GM19238 (cell line): Measurements from ENCODE around the gene BORCS5.
"Not testable (repeated sequence)": the region's sequence is repeated elsewhere in the genome, so short reads cannot be mapped to it uniquely, and the experiment has no call there.

Experiments
- DNase-seq: peaks from one replicate; pipeline ENCODE4 v3.0.0; 2011; ENCODE audit warnings: low spot score; ENCODE audit not compliant: insufficient read length

The BORCS5 gene

DNA sequence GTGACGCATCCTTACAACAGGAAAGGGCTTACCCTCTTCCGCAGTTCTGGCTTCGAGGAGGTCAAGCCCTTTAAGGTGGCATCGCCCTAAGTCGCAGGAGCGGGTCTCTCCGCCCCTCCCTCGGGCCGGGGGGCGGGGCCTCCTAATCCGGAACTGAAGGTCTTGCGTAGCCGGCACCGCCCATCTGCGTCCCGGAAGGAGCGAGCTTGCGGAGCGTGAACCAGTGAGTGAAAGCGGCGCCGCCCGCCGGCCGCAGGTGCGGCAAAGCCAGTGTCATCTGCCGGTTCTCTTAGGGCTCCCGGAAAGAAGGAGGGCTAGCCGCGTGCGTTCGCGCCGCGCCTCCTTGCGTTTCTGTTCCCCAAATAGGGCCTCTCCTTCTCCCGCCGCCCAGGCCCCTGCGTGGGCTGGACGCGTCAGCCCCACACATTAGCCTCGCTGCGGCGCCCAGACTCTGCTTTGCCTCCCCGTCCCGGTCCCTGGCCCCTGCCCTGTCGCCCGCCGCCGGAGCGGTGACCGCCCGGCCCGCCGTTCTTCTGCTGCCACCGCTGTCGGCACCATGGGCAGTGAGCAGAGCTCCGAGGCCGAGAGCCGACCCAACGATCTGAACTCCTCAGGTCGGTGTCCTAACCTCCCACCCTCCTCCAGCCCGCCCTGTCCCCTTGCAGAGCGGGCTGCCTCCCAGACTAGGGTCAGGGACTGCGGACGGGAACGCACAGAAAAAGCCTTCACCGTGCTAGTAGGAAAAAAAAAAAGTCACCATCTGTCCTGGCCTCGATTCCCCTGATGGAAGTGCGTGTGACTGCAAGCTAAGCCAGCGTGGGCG, at the start of gene BORCS5:
TSS of gene BORCS5 (plus strand) at position 183 of the 823 bp plus-strand sequence. CDS start at position 557, 374 bp downstream.
- peak; percentile 85 for DNase-seq

DNA sequence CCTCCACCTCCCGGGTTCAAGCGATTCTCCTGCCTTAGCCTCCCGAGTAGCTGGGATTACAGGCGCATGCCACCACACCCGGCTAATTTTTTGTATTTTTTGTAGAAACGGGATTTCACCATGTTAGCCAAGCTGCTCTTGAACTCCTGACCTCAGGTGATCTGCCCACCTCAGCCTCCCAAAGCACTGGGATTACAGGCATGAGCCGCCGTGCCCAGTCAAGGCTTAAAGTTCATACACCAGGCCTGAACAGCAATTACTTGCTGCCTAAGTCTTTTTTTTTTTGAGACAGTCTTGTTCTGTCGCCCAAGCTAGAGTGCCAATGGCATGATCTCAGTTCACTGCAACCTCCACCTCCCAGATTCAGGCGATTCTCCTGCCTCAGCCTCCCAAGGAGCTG, 46.2 kb upstream of the BORCS5 start:
- not testable (repeated sequence) for DNase-seq

DNA sequence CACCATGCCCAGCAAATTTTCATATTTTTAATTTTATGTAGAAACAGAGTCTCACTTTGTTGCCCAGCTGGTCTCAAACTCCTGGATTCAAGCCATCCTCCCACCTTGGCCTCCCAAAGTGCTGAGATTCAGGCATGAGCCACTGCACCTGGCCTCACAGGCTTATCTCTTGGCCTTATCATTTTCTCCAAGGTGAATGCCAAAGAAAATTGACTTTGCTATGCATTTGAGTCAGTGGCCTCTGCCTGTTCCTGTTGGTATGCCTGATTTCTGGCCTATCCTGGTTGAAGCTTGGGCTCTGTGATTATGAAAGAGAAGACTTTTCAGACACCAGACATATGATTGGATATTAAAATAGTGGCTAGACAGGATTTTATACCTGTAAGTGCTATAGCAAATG, 41.0 kb upstream of the BORCS5 start:
- no peak for DNase-seq

DNA sequence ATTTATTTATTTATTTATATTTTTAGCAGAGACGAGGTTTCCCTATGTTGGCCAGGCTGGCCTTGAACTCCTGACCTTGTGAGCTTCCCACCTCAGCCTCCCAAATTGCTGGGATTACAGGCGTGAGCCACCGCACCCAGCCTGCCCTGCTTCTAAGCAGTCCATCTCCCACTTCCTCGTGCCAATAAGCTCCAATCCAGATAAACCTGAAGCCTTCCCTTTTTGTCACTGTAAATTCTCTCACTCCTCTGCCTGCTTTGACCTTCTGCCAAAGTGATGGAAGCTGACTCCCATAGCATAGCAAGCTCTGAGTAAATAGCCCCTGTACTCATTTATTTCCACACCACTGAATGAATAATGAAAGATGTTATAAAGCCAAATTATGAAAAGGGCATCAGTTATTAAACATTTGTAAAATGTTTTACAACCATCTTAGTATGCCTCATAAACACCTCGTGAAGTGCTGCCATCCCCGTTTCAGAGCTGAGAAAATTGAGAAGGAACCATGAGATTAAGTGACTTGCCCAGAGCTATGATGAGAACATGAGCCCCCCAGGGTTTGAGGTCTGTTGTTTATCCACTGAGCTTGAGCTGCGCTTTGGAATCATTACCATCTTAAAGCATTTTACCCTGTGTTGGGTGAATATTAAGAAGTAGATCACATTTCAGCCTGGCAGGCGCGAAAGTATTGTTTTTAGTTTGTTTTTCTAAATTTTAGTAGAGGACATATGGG, 37.3 kb upstream of the BORCS5 start:
- no peak for DNase-seq

DNA sequence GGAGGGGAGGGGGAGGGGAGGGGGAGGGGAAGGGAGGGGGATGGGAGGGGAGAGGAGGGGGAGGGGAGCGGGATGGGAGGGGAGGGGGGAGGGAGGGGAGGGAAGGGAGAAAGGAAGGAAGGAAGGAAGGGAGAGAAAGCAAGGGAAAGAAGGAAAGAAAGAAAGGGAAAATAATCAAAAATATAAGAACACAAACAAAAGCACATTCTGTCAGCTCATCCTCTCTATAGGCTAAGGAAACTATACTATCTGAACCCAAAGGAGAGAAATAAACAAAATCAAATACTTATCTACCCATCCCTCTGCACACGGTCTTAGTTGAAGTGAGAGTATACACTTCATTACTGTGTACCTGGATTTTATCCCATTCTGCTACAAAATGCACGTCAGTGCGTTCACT, 33.8 kb upstream of the BORCS5 start:
- DNase-seq = no peak

DNA sequence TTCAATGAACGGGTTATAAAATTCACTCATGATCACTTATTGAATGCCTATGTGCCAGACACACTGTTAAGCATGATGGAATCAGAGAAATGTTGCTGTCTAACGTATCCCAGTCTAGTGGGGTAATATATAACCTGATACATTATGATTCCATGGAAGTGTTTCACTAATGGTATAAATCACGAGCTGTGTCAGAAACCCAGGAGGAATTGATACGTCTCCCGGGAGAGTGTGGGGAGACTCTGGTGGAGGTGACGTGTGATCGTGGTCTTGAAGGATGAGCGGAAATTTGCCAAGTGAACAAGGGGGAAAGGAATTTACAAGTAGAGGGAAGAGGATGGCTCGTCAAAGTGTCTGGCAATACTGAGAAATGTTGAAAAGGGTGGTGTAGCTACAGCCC, 33.3 kb upstream of the BORCS5 start:
- no peak for DNase-seq

DNA sequence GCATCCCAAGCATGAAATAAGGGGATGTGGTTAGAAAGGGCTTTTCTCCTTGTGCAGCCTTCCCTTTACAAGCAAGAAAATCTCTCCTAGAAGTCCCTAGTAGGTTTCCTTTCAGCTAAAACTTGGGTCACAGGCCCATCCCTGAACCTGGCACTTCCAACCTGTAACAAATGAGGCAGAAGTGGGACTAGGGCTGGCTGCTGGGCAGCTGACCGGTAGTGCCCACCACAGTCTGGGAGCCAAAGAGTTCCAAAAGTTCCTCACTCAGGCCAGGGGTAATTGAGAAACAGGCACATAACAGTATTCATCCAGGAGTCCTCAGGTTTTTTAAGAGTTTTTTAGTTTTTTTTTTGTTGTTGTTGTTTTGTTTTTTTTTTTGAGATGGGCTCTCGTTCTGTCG, 30.6 kb upstream of the BORCS5 start:
- DNase-seq = no peak

DNA sequence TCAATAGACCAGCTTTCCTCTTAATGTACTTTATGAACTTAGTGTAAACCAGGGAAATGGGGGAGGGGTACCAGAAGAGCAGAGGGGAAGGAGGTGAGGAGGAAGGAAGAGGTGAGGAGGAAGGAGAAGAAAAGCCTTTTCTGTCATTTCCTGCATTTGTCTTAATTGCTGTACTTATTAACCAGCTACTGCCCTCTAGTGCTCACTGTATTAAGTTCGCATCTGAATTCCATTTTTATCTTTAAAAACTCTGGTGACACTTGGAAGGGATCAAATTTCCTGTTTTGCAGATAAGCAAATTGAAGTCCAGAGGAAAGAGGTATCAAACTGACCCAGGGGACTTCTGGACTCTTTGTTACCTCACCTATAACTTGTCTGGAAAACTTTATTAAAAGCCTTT, 29.1 kb upstream of the BORCS5 start:
- DNase-seq = peak; percentile 17

DNA sequence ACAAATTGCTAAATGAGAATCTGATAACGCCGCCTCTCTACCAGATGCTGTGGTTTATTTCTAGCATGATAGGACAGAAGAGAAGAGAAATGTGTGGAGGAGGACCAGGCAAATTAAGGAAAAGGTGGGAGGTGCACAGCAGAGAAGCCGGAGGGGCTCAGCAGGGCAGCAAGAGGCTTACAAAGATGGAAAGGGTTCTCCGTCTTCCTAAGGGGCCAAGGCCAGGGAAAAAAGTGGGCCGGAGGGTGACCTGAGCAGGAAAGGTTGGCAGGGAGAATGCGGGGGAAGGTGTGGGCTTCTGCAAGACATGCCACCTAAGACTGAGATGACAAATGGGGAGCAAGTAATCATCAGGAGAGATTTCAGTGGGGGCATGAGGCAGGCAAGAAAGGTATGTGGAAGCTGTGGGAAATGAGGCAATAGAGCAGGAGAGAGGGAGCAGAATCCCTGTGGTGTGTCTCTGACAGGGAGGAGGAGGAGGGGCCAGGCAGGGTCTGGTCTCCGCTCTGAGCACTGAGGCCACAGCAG, 25.6 kb upstream of the BORCS5 start:
- DNase-seq = no peak

DNA sequence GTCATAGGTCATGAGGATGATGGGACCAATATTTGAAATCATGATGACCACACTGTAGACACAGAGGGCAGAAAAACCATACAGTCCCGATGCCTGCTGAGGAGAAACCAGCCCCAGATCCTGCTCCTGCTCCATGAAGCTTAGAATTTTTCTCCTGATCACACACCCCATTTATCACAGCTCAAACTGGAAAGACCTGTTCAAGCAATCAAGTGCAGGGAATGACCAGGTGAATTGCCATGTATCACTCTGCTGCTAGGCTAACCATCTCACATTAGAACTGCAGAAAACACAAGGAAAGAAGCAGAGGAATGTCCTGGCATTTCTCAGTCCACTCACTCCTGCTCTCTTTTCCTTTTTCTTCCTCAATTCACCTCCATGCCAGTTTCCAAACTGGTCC, 25.0 kb upstream of the BORCS5 start:
- DNase-seq = no peak

DNA sequence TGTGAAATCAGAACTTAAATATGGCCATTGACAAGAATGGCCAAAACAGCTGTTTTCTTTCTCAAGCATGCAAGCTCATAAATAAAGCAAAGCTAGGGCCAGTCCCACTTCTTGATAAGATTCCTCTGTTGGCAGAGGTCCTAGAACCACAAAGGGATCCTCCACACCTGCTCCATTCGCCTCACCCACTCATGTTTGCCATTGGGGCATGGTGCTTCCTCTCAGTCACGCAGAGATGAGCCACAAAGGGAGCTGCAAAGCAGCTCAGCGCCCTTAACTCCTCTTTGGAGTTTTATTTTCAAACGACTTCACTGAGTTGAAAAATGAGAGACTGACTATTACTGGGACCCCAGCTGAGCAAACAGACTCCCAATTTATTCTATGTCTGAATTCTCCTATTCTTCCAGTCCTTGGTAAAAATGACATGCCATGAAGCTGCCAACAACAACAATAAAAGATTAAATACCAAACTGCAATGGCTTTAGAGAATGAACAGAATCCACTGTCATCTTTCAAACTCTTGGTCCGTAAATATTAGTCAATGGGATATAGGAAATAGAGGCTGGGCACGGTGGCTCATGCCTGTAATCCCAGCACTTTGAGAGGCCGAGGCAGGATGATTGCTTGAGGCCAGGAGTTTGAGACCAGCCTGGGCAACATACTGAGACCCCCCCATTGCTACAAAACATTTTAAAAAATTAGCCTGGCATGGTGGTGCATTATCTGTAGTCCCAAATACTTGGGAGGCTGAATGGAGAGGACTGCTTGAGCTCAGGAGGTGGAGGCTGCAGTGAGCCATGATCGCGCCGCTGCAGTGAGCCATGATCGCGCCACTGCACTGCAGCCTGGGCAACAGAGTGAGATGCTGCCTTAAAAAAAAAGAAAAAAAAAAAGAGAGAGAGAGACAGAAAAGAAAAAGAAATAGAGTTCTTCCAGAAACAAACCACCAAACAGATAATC, 23.2 kb upstream of the BORCS5 start:
- no peak for DNase-seq

DNA sequence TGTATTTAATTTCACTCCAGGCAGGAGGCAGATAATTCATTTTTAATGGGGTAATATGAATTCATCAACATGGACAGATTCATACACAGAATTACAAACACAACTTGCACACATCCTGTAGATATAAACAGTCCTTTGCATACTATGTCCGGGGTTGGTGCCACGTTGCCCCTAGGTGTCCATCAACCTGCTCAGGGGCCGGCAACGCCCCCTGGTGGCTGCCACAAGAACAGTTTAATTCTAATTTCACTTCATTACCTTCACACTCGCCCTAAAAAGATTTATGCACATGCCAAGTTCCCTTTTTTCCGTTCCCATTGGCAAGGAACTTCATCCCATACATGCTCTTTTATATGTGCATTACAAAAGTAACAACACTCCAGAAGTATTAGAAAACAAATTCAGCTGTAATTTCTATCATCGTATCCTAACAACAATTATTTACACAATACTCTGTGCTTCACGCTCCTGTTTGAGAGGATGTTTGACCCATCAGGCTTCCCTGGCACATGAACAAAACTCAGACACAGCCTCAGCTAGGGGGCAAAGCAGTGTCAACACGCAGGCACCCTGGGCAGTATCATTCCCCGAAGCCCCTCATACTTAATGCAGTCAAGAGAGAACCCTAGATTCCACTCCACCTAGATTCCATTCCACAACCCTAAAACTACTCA, 22.4 kb upstream of the BORCS5 start:
- DNase-seq = peak; percentile 68

DNA sequence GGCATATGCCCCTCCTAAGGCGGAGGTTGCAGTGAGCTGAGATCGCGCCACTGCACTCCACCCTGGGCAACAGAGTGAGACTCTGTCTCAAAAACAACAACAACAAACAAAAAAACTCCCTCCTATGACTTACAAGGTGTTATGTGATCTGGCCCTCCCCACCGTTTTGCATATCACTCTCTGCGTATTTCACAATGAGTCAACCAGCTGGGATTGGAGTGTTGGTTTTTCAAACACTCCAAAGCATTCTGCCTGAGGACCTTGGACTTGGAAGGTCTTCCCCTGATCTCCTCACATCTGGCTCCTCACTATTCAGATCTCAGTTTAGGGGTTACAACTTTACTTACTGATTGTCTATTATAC, 20.8 kb upstream of the BORCS5 start:
- DNase-seq = no peak

DNA sequence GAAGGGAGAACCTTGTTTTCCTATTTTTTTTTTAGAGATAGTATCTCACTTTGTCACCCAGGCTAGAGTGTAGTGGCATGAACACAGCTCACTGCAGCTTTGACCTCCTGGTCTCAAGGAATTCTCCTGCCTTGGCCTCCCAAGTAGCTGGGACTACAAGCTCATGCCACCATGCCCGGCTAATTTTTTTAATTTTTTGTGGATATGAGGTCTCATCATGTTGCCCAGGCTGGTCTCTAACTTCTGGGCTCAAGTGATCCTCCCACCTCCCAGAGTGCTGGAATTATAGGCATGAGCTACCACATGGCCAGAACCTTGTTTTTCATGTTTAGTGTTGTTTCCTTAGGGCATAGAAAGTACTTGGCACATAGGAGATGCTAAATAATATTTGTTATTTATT, 20.4 kb upstream of the BORCS5 start:
- no peak for DNase-seq

DNA sequence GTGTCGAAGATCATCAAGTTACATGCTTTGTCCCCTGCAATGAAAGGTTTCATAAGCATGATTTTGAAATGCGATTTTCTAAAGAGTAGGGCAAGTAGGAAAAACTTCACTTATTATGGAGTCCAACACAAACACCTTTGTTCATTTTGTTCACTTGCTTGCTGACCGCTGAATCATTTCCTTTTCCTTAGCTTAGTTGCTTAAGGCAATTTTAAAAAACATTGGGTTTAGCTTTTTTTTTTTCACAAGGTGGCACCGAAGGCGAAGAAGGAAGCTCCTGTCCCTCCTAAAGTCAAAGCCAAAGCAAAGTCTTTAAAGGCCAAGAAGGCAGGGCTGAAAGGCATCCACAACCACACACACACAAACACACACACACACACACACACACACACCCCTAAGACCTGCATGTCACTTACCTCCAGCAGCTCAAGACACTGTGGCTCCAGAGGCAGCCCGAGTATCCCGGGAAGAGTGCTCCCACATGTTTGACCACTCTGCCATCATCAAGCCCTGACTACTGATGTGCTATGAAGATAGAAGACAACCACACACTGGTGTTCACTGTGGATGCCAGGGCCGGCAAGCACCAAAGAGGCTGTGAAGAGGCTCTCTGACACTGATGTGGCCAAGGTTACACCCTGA, 18.2 kb upstream of the BORCS5 start:
- DNase-seq = no peak

DNA sequence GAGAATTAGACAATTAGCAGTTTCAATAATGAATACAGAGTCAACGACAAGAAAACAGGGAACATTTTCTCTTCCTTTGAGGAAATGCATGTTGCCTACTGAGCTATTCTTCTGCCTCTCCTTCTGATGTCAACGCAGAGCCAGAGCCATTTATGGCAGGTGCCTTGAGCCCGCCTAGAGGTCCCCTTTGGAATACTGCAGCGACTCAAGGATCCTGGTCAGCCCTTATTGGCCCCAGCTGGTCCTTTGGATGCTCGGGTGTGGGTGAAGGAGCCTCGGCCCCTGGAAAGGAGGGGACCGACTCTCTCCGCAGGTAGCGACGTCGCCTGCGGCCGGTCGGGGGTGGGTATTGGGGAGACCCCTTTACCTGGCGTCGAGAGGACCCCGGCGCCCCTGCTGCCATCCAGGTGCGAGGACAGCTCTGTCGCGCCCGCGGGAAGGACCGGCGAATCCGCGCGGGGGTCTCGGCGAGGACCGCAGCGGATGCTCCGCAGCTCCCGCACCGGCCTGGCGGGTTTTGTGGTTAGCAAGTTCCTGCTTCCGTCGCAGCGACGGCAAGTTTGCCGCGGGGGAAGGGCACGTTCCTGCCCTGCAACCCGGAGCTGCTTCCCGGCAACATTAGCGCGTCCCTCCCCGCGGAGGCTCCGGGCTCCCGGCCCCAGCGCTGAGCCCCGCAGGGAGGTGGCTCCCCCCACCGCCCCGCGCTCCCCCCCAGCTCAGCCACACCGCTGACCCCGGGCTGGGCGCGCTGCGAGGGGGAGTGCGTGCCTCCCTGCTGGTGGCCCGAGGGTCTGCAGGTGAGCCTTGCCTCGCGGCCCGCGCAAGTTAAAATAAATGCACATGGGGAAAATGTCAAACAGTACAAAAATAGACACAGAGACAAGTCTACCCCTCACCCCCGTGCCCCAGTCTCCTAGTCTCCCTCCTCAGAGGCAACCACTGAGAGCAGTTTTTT, 6.9 kb upstream of the BORCS5 start, which contains the start of gene MANSC1:
TSS of gene MANSC1 (minus strand) at position 532 of the 955 bp plus-strand sequence. CDS start 6,928 bp downstream, outside the sequence.
- no peak for DNase-seq

DNA sequence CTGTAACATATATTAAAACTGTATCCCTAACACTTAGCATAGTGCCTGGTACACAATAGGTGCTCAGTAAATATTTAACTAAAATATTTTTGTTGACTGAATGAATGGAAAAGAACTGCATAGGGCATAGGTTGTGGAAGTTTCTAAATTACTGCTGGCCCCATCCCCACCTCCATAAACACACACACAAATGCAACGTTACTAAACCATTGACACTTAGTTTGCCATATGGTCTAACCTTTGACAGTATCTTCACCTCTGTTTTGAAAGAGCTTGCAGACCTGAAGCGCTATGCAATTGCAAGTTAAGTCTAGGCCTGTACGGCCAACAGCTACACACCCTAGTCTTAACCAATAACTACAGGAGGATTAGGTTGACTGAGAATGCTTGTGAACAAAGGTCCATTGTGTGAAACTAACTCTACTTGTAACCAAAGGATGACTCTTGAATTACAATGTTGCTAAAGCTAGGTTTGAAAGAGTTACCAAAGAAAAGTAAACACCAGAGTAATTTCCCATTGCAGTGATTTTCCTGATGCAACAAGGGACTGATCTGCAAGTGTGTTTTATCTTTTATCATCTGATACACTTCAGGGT, 5.9 kb upstream of the BORCS5 start:
- DNase-seq = no peak

DNA sequence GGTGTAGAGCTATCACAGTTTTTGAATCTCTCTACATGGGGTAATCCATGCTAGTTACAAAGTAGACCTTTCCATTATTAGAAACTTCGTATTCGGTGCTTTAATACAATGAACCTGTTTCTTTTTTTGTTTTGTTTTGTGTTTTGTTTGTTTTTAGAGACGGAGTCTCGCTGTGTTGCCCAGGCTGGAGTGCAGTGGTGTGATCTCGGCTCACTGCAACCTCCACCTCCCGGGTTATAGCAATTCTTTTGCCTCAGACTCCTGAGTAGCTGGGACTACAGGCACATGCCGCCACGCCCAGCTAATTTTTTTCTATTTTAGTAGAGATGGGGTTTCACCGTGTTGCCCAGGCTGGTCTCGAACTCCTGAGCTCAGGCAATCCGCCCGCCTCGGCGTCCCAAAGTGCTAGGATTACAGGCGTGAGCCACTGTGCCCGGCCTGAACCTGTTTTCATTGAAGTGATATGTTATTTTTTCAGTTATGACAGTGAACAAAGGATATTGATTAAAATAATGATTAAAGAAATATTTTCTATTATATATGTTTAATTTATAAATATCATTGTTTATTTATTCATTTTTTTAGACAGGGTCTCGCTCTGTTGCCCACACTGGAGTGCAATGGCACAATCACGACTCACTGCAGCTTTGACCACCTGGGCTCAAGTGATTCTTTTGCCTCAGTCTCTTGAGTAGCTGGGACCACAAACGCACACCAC, 5.3 kb upstream of the BORCS5 start:
- not testable (repeated sequence) for DNase-seq
